Right forelimb (tissue), 1 donor: ENCODE results near the gene LCE3C.
"Not testable (repeated sequence)": the region's sequence is repeated elsewhere in the genome, so short reads cannot be mapped to it uniquely, and the experiment has no call there.

Experiments used
- DNase-seq: peaks from one replicate; pipeline ENCODE4 v3.0.0-alpha.2; 2018

Gene LCE3C

GRCh38 chr1:152599934-152600333 lies at the start of gene LCE3C:
LCE3C (plus strand) TSS chr1:152600234; CDS start chr1:152600732, 498 bp downstream.
- DNase-seq, result no peak

GRCh38 chr1:152565115-152565514 lies 34.9 kb upstream of the LCE3C start:
- no peak for DNase-seq

GRCh38 chr1:152565535-152566215 lies 34.4 kb upstream of the LCE3C start:
- DNase-seq, result no peak

- no peak for DNase-seq
Measured at GRCh38 chr1:152566681-152567080, 33.4 kb upstream of the LCE3C start, which contains the start of gene LCE3E. LCE3E (minus strand) TSS chr1:152566780; CDS start chr1:152566208, 572 bp downstream.

- no peak for DNase-seq
Measured at GRCh38 chr1:152577168-152577567, 22.9 kb upstream of the LCE3C start.

GRCh38 chr1:152579526-152579925 lies 20.5 kb upstream of the LCE3C start:
- DNase-seq, result not testable (repeated sequence)

GRCh38 chr1:152580433-152580832 lies 19.6 kb upstream of the LCE3C start, which contains the start of gene LCE3D:
LCE3D (minus strand) TSS chr1:152580516; CDS start chr1:152579936, 580 bp downstream.
- no peak for DNase-seq

- no peak for DNase-seq
Measured at GRCh38 chr1:152582647-152583046, 17.4 kb upstream of the LCE3C start.

- no peak for DNase-seq
Measured at GRCh38 chr1:152585586-152585985, 14.4 kb upstream of the LCE3C start.

GRCh38 chr1:152596986-152597385 lies 3.0 kb upstream of the LCE3C start:
- no peak for DNase-seq

- DNase-seq, result no peak
Measured at GRCh38 chr1:152613511-152613910, 13.5 kb downstream of the LCE3C start, which contains the start of gene LCE3B. LCE3B (plus strand) TSS chr1:152613811; CDS start chr1:152613811, 0 bp downstream.

GRCh38 chr1:152621993-152622392 lies 22.0 kb downstream of the LCE3C start:
- no peak for DNase-seq

GRCh38 chr1:152622803-152623202 lies 22.8 kb downstream of the LCE3C start, which contains the start of gene LCE3A:
LCE3A (minus strand) TSS chr1:152623103; CDS start chr1:152623103, 0 bp downstream.
- no peak for DNase-seq

- DNase-seq, result no peak
Measured at GRCh38 chr1:152623203-152623844, 23.3 kb downstream of the LCE3C start.

GRCh38 chr1:152626744-152627143 lies 26.7 kb downstream of the LCE3C start:
- DNase-seq, result no peak

- no peak for DNase-seq
Measured at GRCh38 chr1:152630596-152630995, 30.6 kb downstream of the LCE3C start.

- DNase-seq, result no peak
Measured at GRCh38 chr1:152640351-152640750, 40.3 kb downstream of the LCE3C start.

GRCh38 chr1:152643945-152644344 lies 43.9 kb downstream of the LCE3C start:
- DNase-seq, result no peak

- DNase-seq, result no peak
Measured at GRCh38 chr1:152645146-152645545, 45.1 kb downstream of the LCE3C start.

- no peak for DNase-seq
Measured at GRCh38 chr1:152646656-152647055, 46.6 kb downstream of the LCE3C start.
